Right lobe of liver (tissue), 6 donors: Measurements from ENCODE around the gene PCDH7. TPM values are rescaled to one million over a fixed set of nuclear protein-coding genes. Genes with fewer than 3 reads are reported as not detected.

Experiments
- ATAC-seq, 4 donors: fragments of 200-7000 bp; cut with Tn5 transposase; one replicate each; pipeline ENCODE4 v1.9.1; 2020; ENCODE audit warnings: mild to moderate bottlenecking in 4 of 4, moderate library complexity in 4 of 4
- DNase-seq, 3 donors: peaks; one replicate each; pipeline ENCODE4 v3.0.0-alpha.2; 2020
- H3K27ac ChIP-seq, 3 donors: fragments of 200-600 bp; one replicate each; pipeline ENCODE4 v1.8.0; 2022
- H3K27me3 ChIP-seq, 2 donors: fragments of 200-600 bp; one replicate each; pipeline ENCODE4 v1.8.0; 2022
- H3K36me3 ChIP-seq, 4 donors: fragments of 200-600 bp; sonication (generic) in 1 of 4; one replicate each; pipeline versions ENCODE4 v1.5.1 to v1.8.0; 2017 to 2022; ENCODE audit warnings: control low read depth in 1 of 4
- H3K4me1 ChIP-seq, 4 donors: fragments of 200-600 bp; sonication (generic) in 1 of 4; one replicate each; pipeline versions ENCODE4 v1.5.1 to v1.8.0; 2017 to 2022; ENCODE audit warnings: control low read depth in 1 of 4
- H3K4me3 ChIP-seq, 3 donors: fragments of 200-600 bp; one replicate each; pipeline ENCODE4 v1.8.0; 2022
- H3K9me3 ChIP-seq, 4 donors: fragments of 200-600 bp; sonication (generic) in 1 of 4; one replicate each; pipeline versions ENCODE4 v1.5.1 to v1.8.0; 2017 to 2022; ENCODE audit warnings: control low read depth in 1 of 4
- CTCF ChIP-seq, 4 donors: fragments of 200-600 bp in 3 of 4; fragments of 450-650 bp in 1 of 4; IDR thresholded peaks; one replicate each; pipeline versions ENCODE4 v1.5.1 to v1.8.0; 2016 to 2022; ENCODE audit warnings: antibody characterized with exemption in 4 of 4, mild to moderate bottlenecking in 2 of 4
- POLR2A ChIP-seq: fragments of 450-650 bp; IDR thresholded peaks from one replicate; pipeline ENCODE4 v1.6.1; 2017; ENCODE audit warnings: antibody characterized with exemption, mild to moderate bottlenecking
- WGBS: methylation state at CpG from one replicate; pipeline ENCODE4 v1.1.6; 2018; ENCODE audit warnings: low coverage, low lambda C conversion rate; ENCODE audit not compliant: insufficient coverage; ENCODE audit errors: missing lambda C conversion rate; 5-methylcytosine and 5-hydroxymethylcytosine counted together
- intact Hi-C, 2 donors: fragments of 100-400 bp; cut with DNase I; formaldehyde crosslinking; loops; one replicate each; pipeline versions ENCODE4 v1.11.2 to v1.14.1; 2022
- total RNA-seq, 6 experiments: library from RNA; depleted of rRNA in 2 of 6; stranded (reverse); fragments of >200 nt in 2 of 6; fragmentation: NEBNext Ultra II Directional in 3 of 6; extraction: Animal tissue kit (Norgen Biotek cat#: 25700) in 3 of 6; gene quantifications; one replicate each; pipeline versions ENCODE4 v1.1.0 to v1.2.4, GENCODE V29; 2016 to 2023
- donor health status: DM: no; HTN: yes; CAD: no.
- donor health status: DM: no; HTN: no; CAD: no.
- donor health status: DM: no; HTN: no; CAD: no.
- donor health status: DM: no; HTN: yes; CAD: no.
- donor health status: DM: no; HTN: yes; CAD: no.

Gene PCDH7
- total RNA-seq, 6 experiments from 2014 or later, result 0.43 to 2.2 (median 1.1) TPM

- intact Hi-C loops, result no loop called here
- 42% methylated on average over 4 of the region's 4 CpGs for WGBS
- no peak for DNase-seq
- no peak overlapping the region for H3K4me3 ChIP-seq
- H3K4me1 ChIP-seq, result no peaks in the 10 kb centered on the region
- no peaks in the 10 kb centered on the region for H3K27me3 ChIP-seq
- no peak for ATAC-seq
- no peaks in the 10 kb centered on the region for H3K9me3 ChIP-seq
- no peaks in the 10 kb centered on the region for H3K36me3 ChIP-seq
- H3K27ac ChIP-seq, result no peak overlapping the region
- TF ChIP-seq CTCF (IDR thresholded peaks at IDR 0.05) (no peak), POLR2A (no peak)
These were observed 24.9 kb downstream of the PCDH7 start for GRCh38 chr4:30744957-30745640.

- Histone ChIP-seq H3K27ac (no peak overlapping the region), H3K27me3 (no peaks in the 10 kb centered on the region), H3K9me3 (no peaks in the 10 kb centered on the region), H3K4me1 (no peaks in the 10 kb centered on the region), H3K4me3 (no peak overlapping the region), H3K36me3 (no peaks in the 10 kb centered on the region)
- ATAC-seq (no peak), DNase-seq (no peak)
- TF ChIP-seq CTCF (IDR thresholded peaks at IDR 0.05) (no peak), POLR2A (no peak)
- 11% methylated on average over 1 of the region's 1 CpG for WGBS
- intact Hi-C loops, result no loop called here
These were observed 26.6 kb downstream of the PCDH7 start for GRCh38 chr4:30746735-30747134.

GRCh38 chr4:30753316-30753715 lies 33.1 kb downstream of the PCDH7 start:
- 59% methylated on average over 3 of the region's 3 CpGs for WGBS
- Histone ChIP-seq H3K27ac (no peak overlapping the region), H3K27me3 (no peaks in the 10 kb centered on the region), H3K36me3 (no peaks in the 10 kb centered on the region), H3K9me3 (no peaks in the 10 kb centered on the region), H3K4me1 (no peaks in the 10 kb centered on the region), H3K4me3 (no peak overlapping the region)
- TF ChIP-seq POLR2A, result no peak
- TF ChIP-seq CTCF (IDR thresholded peaks at IDR 0.05), result no peak
- no peak for DNase-seq
- ATAC-seq, result no peak
- intact Hi-C loops, result no loop called here

- H3K27me3 ChIP-seq, result no peaks in the 10 kb centered on the region
- 67% methylated on average over 3 of the region's 3 CpGs for WGBS
- DNase-seq (no peak), ATAC-seq (no peak)
- H3K9me3 ChIP-seq, result no peaks in the 10 kb centered on the region
- no peak for TF ChIP-seq POLR2A
- TF ChIP-seq CTCF (IDR thresholded peaks at IDR 0.05), result no peak
- H3K4me1 ChIP-seq, result no peaks in the 10 kb centered on the region
- intact Hi-C loops, result no loop called here
- no peak overlapping the region for H3K4me3 ChIP-seq
- no peak overlapping the region for H3K27ac ChIP-seq
- no peaks in the 10 kb centered on the region for H3K36me3 ChIP-seq
These were observed 33.9 kb downstream of the PCDH7 start for GRCh38 chr4:30754021-30754420.

GRCh38 chr4:30755346-30755745 lies 35.2 kb downstream of the PCDH7 start:
- Histone ChIP-seq H3K27ac (no peak overlapping the region), H3K4me3 (no peak overlapping the region), H3K36me3 (no peaks in the 10 kb centered on the region), H3K27me3 (no peaks in the 10 kb centered on the region), H3K4me1 (no peaks in the 10 kb centered on the region), H3K9me3 (no peaks in the 10 kb centered on the region)
- DNase-seq (no peak), ATAC-seq (no peak)
- TF ChIP-seq POLR2A (no peak), CTCF (IDR thresholded peaks at IDR 0.05) (no peak)
- intact Hi-C loops, result no loop called here
